GM21576 (cell line): ENCODE data around the gene ITPK1.

Source experiments
- ATAC-seq: cut with Tn5 transposase; IDR thresholded peaks from one replicate; pipeline ENCODE4 v1.9.1; 2021; ENCODE audit warnings: mild to moderate bottlenecking, moderate library complexity; ENCODE audit not compliant: unreplicated experiment

The ITPK1 gene

DNA sequence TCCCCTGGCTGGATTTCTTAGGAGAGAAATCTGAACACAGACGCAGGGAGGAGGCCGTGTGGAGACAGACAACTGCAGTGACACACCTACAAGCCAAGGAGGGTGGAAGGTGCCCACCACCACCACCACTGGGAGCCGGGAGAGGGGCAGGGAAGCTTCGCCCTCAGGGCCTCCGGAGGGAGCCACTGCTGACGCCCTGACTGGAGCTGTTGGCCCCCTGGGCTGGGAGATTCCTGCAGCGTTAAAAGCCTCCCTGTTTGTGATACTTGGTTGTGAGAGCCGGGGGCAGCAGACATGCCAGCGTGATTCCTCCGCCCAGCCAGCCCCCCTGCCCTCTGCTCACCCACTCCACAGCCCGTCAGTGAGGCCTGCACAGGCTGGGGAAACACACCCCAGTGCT, 120.8 kb downstream of the ITPK1 start:
- ATAC-seq, result no peak

DNA sequence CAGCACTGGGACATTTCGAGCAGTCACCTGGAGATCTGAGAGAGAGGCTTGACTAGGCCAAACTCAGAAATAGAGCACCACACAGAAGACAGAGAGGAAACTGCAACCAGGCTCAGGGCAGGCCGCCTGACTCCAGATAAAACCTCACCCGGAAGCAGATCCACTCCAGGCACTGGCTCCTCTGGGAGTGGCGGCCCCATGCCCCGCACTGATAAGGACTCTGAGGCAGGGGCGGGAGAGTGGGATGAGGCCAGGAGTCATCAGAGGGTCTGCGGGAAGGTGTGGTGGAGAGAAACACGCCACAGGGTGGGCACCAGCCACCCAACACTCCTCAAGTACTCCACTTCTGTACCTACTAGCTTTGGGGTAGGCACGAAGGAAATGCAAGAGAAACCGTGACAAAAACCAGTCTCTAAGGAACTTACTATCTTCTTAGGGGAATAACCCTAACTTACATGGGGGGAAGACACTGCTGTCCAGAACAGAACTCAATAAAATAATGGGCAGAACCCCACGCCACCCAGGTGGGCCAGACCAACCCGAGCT, 121.5 kb downstream of the ITPK1 start:
- ATAC-seq, result no peak

DNA sequence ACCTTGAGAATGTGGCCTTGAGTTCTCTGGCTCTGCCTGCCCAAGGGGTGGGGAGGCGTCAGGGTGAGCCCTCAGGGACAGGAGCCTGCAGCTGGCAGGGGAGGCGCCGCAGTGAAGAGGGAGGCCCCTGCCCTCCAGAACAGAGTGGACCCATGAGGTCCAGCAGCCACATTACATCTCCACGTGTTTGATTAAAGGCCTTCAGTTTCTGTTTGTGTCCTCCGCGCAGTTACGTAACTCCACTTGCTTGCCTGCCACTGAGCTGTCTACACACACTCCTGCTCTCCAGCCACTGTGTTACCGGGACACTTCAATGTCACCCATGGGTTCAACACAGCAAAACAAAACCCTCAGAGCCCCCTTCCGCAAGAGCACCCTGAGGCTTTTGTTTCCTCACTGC, 122.4 kb downstream of the ITPK1 start:
- ATAC-seq, result no peak

DNA sequence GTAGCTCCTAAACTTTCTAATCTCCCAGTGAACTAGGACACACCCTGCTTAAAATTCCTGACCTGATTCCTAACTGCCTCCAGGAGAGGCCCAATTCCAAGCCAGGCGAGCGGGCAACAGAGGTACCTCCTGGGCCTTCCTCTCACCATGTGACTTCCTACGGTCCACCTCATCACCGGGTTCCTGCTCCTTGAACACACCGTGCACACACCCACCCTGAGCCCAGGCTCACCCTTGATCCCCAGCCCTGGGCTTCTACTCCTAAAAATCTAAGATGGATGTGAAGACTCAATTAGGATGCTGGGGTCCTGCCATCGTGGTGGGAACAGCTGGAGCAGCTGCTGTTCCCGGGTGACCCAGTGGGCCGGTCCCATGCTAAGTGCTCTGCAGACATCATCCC, 124.2 kb downstream of the ITPK1 start:
- ATAC-seq, result no peak

DNA sequence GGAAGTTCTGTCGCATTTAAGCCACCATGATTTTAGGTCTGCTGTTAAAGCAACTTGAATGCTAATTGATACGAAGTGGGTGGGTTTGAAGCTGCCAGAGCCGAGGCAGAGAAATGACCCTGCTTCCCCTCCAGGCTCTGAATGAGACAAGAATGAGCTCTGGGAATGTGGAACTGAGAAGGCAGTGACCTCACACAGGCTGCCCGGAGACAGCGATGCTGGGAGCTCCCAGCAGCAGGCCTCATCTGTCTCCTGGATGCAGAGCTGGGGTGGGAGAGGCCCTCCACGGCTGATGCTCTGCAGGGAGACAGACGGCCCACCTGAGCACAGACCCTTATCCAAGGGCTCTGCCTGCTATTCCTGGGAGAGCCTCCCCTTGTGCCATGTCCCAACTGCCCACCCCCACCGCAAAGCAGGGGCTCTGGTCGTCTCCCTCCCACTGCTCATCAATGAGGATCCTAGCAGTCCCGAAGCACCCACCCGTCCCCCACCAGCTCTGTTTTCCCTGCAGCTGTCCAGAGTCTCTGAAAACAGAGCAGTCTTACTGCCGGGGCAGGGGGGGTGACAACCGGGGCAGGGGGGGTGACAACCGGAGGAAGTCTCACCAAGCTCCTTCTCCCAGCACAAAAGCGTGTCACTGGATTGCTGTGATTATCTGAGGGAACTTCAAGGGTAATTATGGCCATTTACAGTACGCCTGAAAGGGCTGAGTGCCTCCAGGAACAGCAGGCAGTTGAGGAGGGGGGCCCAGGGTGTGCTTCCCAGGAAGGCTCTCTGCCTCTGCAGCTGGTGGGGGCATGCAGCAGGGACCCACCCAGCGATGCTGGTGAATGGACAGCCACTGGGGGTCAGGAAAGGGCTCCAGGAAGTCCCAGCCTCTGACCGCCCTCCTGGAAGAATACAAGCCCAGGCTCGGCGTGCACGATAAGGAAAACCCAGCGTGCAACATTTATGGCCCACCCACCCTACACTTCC, 125.0 kb downstream of the ITPK1 start:
- ATAC-seq, result no peak

DNA sequence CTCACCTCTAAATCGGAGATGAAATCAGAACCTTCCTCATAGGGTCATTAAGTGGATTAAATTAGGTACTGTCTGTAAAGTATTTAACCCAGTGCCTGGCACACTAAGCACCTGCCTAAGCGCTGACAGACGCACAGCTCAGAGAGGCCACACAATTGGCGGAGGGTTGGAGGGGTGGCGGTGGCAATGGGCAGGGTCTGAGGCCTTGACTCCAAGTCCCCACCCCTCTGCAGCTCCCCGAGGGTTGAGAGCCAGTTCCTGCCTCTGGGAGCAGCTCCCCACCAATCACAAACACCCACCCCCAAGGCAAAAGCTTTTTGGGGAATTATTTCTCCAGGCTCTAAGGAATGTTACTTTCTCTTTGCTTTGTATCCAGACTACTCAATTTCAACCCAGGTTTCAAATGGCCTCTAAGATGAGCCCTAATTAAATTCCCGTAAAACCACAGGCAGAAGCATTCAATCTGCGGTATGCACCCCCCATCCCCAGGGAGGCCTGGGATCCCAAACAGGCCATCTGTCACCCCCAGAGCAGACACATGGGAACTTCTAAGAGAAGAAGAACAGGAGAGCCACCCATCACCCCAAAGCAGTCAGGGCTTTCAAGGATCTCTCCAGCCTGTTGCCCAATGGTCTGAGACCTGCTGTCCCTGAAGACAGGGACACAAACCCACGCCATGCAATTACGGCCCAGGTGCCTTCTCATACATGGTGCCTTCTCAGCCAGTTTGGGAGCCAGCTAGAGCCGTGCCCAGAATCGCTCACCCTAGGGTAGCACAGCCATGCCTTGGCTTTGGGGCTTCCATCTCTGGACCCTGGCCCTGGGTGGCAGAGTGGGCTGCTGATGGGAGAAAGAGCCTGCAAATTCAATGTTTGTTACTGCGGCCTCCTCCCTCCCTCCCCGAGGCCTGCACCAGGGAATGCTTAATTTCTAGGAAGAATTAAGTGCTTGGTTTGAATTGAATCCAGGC, 126.7 kb downstream of the ITPK1 start:
- no peak for ATAC-seq

DNA sequence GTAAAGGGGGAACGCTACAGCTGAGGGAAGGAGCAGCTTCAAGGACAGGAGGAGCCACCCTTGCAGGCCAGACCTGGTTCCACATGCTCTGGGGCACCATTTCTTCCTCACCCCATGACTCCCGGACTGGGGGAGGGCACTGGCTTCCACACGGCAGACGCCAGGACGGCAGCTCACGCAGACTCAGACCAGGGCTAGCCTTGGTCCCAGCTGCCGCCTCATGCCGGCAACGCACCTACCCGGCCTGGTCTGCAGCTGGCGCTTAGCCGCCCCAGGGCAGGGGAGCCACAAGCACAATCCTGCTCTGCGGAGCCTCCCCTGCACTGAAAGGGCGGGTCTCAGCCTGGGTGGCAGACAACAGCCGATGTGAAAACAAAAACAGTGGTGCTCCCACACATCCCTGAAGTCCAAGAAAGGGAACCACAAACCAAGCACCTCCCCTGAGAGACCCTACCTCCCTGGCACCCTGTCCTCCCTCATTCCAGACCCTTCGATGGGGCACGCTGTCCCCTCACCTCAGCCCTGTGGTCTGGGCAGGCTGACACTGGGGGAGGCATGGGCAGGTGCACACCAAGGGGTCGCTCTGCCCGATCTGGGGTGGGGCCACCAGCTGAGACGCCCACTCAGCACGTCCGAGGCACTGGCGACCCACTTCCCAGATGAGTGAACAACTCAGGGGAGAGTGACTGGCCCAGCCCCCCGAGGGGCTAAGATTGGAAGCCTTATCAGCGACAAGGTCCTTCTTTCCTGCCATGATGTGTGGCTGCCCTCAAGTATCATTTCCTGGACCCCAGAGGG, 127.8 kb downstream of the ITPK1 start:
- no peak for ATAC-seq

DNA sequence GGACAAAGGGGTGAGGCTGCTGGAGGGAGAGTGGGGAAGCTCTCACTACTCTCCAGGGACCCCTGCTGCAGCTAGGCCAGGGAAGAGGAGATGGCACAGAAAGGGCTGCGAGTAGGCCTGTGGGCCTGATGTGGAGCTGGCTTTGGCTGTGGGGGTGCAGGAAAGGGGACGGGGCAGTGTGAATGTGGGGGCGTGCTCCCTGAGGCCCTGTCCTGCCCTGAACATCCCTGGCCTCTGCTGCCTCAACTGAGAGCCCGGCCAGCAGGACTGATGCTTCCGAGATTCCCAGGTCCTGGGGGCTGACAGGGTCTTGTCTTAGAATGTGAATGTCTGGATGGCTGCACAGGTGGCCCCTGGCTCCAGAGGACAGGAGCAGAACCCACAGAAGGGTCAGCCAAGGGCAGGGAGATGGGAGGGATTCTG, 128.6 kb downstream of the ITPK1 start:
- ATAC-seq, result no peak

DNA sequence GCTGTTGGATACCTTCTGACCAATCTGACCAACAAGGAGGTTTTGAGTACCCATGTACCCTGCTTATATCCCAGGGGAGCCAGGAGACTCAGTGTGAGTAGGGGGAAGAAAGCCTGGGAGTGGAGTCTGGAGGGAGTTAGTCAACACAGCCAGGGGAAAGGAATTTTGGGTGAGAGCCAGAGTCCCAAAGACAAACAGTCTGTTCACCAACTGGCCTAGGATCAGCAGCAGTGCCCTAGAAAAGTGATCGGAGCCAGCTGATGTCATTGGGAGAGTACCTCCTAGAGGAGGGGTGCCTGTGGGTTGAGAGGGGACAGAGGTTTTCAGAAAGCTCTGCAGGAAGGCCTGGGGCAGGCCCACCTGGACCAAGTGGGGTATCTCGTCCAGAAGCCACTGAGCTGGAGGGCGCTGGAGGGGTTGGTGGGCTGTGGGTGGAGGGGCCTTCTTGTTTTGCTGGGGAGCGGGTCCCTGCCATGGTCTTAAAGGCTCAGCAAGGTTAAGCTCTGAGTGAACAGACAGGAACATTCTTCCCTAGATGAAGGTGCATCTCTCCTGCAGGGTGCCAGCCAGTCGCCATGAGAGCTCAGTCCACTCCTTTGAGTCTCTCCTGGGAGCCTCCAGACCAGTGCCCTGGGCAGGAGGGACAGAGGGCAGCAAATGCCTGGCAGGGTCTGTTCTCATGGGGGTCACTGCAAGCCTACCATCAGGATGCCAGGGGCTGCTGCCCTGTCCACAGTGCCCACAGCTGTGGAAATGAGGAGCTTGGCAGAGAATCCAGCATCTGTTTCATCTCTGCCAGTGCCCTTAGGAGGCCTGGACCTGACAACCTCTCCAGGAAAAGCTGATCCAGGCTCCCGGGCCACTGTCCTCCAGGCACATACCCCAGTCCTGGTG, 129.2 kb downstream of the ITPK1 start:
- ATAC-seq, result no peak

DNA sequence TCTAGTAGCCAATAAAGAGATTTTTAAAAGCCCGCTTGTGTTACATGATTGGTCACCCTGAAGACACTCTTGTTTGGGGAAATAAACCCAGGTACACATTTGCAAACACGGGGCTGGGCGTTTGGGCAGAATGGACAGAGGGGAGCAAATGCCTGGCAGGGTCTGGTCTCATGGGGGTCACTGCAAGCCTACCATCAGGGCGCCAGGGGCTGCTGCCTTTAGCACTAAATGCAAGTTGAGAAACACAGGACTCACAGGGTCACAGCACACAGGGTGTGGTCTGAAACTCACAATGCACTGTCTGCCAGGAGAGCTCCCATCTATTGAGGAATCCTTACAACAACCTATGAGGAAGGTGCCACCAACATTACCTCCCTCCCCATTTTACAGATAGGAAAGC, 130.2 kb downstream of the ITPK1 start:
- no peak for ATAC-seq

DNA sequence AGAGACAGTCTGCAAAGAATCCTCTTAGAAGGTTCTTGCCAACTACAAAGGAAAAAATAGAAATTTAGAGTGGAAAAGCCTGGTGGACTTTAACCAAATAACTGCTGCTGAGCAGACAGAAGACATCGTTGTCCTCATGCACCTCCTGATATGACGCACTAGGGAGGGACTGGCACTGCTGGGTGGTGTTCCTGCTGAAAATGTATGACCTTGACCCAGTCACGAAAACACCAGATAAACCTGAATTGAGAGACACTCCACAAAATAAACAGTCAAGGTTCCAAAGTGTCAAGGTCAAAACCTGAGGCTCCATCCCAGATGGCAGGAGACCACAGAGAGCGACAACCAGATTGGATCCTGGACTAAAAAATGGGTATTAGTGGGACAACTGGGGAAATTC, 130.8 kb downstream of the ITPK1 start:
- ATAC-seq, result no peak

DNA sequence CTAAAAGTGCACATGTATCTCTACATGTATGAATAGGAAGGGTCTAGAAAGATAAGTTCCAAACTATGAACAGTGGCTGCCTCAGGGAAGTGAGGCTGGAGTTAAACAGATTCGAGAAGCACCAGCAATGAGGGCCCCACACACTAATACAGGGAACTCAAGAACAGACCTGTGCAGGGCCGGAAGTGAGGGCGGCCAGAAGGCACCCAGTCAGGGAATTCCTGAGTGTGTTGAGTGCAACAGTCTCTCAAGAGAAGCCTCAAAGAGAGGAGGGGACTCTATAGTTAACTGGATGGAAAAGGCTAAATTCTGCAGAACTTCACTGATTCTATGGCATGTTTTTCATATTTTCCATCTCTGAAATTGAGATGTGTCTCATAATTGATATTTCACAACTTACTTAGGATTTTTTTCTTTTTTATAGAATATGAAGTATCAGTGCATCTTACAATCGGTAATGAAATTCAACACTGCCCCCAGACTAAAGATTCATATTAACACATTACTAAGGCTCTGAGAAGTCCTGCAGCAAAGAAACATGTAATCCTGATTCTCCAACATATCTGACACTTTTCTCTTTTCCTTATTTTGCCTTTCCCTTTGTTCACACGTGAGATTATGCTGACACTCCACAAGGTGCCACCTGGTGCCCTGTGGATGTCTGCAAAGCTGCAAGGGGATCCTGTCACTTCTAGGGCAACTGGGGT, 131.5 kb downstream of the ITPK1 start:
- ATAC-seq, result no peak

DNA sequence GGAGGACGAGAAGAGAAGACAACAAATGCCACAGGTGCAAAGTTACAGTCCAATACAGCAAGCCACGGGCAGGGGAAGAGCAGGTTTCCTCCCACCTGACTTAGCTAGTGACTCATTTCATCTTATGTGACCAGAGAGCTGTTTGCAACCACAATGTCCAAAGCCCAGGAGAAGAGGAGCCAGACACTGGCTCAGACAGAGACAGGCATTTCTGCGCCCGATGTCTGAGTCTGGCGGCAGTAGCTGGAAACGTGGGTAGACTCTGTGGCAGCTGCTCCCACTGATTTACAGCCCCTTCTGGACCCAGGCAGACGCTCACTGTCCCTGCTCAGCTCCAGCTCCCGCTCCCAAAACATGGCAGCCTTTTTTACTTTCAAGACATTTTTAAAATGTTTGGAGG, 132.8 kb downstream of the ITPK1 start:
- no peak for ATAC-seq

DNA sequence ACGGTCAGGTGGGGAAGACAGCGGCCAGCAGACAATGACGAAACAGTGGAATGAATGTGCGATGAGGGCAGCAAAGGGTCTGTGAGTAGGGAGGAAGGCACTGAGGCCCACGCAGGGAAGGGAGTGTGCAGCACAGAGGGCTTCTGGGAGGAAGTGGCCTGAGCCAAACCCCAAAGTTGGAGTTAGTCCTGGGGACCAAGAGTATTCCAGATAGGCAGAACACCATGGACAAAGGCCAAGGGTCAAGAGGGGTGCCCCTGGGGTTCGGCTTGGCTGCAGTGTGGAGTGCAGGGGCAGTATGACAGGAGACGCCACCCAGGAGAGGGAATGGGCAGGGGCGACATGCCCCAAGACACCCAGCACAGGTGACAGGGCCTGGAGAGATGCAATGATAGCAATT, 134.0 kb downstream of the ITPK1 start:
- no peak for ATAC-seq

DNA sequence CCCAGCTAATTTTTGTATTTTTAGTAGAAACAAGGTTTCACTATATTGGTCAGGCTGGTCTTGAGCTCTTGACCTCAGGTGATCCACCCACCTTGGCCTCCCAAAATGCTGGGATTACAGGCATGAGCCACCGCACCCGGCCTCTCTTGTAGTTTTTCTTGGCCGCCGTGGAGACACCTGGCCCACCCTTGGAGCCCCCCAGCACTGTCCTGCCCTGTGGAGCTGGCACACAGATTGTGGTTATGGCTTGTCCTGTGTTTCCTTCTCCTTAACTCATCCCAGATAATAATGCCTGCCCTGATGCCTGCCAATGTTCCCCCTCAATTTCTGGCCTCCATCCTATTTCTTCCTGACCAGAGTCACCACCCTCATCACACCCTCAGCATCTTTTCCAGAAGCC, 134.9 kb downstream of the ITPK1 start:
- ATAC-seq, result no peak

DNA sequence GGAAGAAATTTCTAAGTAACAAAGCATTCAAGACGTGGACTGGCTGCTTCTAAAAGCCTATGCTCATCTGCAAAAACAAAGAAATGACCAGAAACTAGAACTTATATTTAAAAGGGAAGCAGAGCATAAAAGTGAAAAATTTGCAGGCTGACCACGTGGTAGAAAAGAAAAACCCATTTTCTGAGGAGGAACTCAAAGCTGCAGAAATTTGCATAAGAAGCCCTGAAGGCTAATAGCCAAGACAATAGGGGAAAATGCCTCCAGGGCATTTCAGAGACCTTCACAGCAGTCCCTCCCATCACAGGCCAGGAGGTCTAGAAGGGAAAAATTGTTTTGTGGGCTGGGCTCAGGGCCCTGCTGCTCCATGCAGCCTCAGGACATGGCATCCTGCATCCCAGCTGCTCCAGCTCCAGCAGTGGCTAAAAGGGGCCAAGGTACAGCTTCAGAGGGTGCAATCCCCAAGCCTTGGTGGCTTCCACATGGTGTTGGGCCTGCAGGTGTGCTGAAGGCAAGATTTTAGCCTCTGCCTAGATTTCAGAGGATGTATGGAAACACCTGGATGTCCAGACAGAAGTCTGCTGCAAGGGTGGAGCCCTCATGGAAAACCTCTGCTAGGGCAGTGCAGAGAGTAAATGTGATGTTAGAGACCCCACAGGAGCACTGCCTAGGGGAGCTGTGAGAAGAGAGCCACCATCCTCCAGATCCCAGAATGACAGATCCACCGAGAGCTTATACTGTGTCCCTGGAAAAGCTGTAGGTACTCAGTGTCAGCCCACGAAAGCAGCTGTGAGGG, 137.3 kb downstream of the ITPK1 start:
- ATAC-seq, result no peak

DNA sequence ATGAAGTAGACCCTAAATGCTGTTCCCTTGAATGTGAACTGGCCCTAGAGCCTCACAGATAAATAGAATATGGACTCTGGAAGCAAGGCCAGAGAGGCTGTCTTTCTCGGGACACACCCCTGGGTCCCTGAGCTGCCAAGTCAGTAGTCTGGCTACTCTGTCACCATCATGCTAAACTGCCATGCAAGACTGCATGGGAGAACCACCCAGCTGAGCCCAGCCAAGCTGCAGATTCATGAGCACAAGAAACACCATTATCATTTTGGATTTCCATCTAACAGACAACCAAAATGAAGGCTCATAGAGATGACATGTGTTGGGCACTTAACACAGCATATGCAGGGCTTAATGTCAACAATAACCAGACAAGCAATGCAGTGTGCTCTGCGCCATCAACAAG, 139.5 kb downstream of the ITPK1 start:
- no peak for ATAC-seq
